SIG-M5 treated with dmso at 0.1 percent for 504 hours (cell line): ENCODE results near the gene RPL29.

Source experiments
- DNase-seq: peaks from one replicate; lab custom pipeline; 2025; ENCODE audit not compliant: unreplicated experiment; lab: John Stamatoyannopoulos, UW

Gene RPL29

GRCh38 chr3:51947215-51947900, 48.3 kb downstream of the RPL29 start:
- no peak for DNase-seq

- DNase-seq: no peak
Measured at GRCh38 chr3:51946796-51947195, 48.9 kb downstream of the RPL29 start.

GRCh38 chr3:51945926-51946705, 49.6 kb downstream of the RPL29 start:
- DNase-seq: no peak

- DNase-seq: no peak
Measured at GRCh38 chr3:51945031-51945840, 50.5 kb downstream of the RPL29 start.

- no peak for DNase-seq
Measured at GRCh38 chr3:51944451-51945021, 51.2 kb downstream of the RPL29 start.
